Left ventricle myocardium inferior (tissue), 1 donor: ENCODE results near the gene STARD3. TPM values are rescaled to one million over a fixed set of nuclear protein-coding genes. Genes with fewer than 3 reads are reported as not detected.

ENCODE experiments used
- DNase-seq: peaks from one replicate; pipeline ENCODE4 v3.0.0-alpha.2; 2020
- H3K27ac ChIP-seq: fragments of 200-600 bp; replicated peaks from 2 replicates; pipeline ENCODE4 v1.8.0; 2021
- H3K27me3 ChIP-seq: fragments of 200-600 bp; 2 replicates; pipeline ENCODE4 v1.8.0; 2021; ENCODE audit warnings: low read depth
- H3K36me3 ChIP-seq: fragments of 200-600 bp; 2 replicates; pipeline ENCODE4 v1.8.0; 2021
- H3K4me1 ChIP-seq: fragments of 200-600 bp; 2 replicates; pipeline ENCODE4 v1.8.0; 2021
- H3K4me3 ChIP-seq: fragments of 200-600 bp; 2 replicates; pipeline ENCODE4 v1.8.0; 2021; ENCODE audit warnings: mild to moderate bottlenecking, moderate library complexity
- H3K9me3 ChIP-seq: fragments of 200-600 bp; replicated peaks from 2 replicates; pipeline ENCODE4 v1.8.0; 2021
- intact Hi-C: fragments of 100-400 bp; cut with micrococcal nuclease; formaldehyde crosslinking; loops from one replicate; pipeline ENCODE4 v1.11.0; 2022
- total RNA-seq: library from RNA; stranded (reverse); fragmentation: NEBNext Ultra II Directional; extraction: Animal tissue kit (Norgen Biotek cat#: 25700); gene quantifications from one replicate; pipeline ENCODE4 v1.2.1, GENCODE V29; 2021
- TF ChIP-seq, protein P1 (sequence below): fragments of 200-600 bp; IDR thresholded peaks from 2 replicates; pipeline ENCODE4 v1.8.0; 2021; ENCODE audit warnings: antibody characterized with exemption, mild to moderate bottlenecking, borderline replicate concordance
- donor health status: DM: no; HTN: yes; CAD: no; lungs with severe emphysema.

STARD3 gene
- total RNA-seq, 1 donor from 2014 or later: 15.7 TPM

DNA sequence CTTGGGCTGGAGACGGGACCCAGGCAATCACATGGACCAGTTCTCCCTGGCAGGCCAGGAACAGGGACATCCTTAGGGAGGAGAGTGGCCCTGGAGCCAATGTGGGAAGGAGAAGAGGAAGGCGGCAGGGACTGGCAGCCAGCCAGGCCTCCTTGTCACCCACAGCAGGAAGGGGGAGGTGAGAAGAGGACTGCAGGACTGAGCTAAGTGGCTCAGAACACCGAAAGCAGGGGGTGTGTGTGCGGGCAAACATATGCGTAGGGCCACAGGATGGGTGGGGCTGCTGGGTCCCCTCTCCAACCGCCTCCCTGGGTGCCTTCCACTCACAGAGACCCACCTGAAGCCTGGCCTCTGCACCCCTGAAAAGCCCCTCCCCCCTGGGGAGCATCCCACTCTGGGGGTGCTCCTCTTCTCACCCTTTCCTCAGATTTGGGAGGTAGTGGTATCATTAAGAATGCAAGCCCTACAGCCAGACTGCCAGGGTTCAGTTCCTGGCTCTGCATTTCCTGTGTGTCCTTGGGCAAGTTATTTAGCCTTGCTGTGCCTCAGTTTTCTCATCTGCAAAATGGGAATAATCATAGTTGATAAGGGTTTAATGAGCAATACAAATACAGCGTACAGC, 39.4 kb downstream of the STARD3 start:
- Histone ChIP-seq H3K9me3 (no peaks in the 10 kb centered on the region), H3K4me1 (peaks cover 83% of the 10 kb centered on the region), H3K36me3 (peaks cover 10% of the 10 kb centered on the region), H3K27ac (peak overlapping the region; percentile 92), H3K27me3 (no peaks in the 10 kb centered on the region), H3K4me3 (no peak overlapping the region)
- DNase-seq: peak; percentile 76
- intact Hi-C loops: no loop called here
- TF ChIP-seq, protein P1, sequence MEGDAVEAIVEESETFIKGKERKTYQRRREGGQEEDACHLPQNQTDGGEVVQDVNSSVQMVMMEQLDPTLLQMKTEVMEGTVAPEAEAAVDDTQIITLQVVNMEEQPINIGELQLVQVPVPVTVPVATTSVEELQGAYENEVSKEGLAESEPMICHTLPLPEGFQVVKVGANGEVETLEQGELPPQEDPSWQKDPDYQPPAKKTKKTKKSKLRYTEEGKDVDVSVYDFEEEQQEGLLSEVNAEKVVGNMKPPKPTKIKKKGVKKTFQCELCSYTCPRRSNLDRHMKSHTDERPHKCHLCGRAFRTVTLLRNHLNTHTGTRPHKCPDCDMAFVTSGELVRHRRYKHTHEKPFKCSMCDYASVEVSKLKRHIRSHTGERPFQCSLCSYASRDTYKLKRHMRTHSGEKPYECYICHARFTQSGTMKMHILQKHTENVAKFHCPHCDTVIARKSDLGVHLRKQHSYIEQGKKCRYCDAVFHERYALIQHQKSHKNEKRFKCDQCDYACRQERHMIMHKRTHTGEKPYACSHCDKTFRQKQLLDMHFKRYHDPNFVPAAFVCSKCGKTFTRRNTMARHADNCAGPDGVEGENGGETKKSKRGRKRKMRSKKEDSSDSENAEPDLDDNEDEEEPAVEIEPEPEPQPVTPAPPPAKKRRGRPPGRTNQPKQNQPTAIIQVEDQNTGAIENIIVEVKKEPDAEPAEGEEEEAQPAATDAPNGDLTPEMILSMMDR: no peak

DNA sequence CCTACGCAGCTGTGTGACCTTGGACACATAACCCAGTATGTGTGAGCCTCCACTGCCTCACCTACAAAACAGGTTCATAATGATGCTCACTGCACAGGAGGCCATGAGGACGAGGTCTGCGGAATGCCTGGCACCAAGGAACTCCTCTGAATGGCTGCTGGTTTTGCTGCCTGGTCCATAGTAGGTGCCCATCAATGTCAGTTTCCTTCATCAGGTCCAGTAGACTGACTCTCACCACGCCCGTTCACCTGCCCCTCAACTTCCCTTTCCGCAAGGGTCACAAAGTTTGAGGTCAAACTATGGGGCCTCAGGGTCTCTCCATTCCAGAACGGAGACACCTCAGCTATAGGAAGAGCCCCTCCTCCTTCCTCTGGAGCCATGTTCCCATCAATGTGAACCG, 40.1 kb downstream of the STARD3 start:
- peak overlapping the region; percentile 92 for H3K27ac ChIP-seq
- H3K9me3 ChIP-seq: no peaks in the 10 kb centered on the region
- no peaks in the 10 kb centered on the region for H3K27me3 ChIP-seq
- intact Hi-C loops: no loop called here
- DNase-seq: no peak
- peaks cover 11% of the 10 kb centered on the region for H3K36me3 ChIP-seq
- H3K4me1 ChIP-seq: peaks cover 75% of the 10 kb centered on the region
- TF ChIP-seq, protein P1: no peak
- H3K4me3 ChIP-seq: peak overlapping the region; percentile 6

DNA sequence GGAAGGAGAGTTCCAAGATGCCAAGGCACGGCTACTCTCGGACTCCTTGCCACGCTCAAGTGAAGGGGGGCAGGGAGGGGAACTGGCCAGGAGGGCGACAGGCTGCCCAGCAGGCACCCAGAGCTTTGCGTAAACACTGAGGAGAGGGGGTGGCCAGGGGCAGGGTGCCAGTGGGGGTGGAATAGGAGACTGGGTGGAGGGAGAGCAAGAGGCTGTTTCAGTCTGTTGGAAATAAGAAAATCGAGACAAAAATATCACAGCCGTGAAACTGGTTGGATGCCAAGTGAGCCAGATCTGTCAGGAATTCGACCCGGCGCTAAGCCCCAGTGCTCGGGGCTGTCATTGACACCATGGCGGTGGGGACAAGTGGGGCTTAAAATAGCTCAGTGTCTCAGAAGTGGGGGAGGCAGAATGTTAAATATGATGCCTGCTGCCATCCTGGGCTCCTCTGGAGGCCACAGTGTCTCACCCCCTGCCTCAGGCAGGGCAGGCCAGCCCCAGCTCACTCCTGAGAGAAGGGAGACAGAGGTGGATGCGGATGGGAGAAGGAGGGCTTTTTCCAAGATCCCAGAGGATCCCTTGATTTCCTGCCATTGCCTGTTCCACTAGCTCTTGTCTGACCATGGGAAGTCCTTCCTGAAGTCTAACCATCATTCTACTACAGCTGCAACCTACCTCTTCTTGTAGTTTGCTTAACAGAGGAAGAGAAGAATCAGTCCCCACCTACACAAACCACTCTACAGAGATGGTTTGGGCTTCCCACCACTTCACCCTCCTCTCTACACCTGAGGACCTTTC, 40.8 kb downstream of the STARD3 start:
- DNase-seq: peak; percentile 66
- no peaks in the 10 kb centered on the region for H3K9me3 ChIP-seq
- intact Hi-C loops: no loop called here
- no peaks in the 10 kb centered on the region for H3K27me3 ChIP-seq
- peak overlapping the region; percentile 6 for H3K4me3 ChIP-seq
- TF ChIP-seq, protein P1: no peak
- peak overlapping the region; percentile 92 for H3K27ac ChIP-seq
- H3K36me3 ChIP-seq: peaks cover 11% of the 10 kb centered on the region
- H3K4me1 ChIP-seq: peaks cover 69% of the 10 kb centered on the region

DNA sequence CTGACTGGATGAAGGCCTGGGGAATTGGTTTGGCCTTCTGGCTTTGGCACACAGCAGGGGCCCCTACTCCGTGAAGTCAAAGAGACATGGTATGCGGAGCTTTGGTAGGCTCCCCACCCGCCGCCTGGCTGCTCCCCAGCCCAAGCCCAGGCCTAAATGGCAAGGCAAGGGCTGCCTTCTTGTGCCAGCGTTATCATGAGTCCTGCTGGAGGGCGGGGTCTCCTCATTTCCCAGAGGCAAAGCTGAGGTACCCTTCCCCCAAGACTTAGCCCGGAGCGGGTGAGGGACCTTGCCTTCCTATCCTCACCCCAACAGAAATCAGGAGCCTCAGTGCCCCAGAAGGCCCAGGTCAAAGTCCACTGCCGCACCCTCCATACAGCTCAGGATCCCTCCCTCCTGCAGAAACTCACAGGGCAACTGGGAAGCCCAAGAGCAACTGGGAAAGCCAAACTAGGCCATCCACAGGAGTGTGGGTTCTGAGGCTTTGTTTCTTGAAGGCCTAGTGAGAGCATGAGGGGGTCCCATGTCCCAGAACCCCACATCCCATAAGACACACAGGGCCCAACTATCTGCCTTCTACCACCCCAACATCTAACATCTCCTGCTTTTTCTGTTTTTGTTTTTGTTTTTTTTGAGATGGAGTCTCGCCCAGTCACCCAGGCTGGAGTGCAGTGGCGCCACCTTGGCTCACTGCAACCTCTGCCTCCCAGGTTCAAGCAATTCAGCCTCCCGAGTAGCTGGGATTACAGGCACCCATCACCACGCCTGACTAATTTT, 41.6 kb downstream of the STARD3 start:
- no peaks in the 10 kb centered on the region for H3K27me3 ChIP-seq
- H3K4me1 ChIP-seq: peaks cover 65% of the 10 kb centered on the region

More for the DNA sequence above, 41.6 kb downstream of the STARD3 start:
- TF ChIP-seq, protein P1: no peak
- intact Hi-C loops: no loop called here
- DNase-seq: no peak
- Histone ChIP-seq H3K27ac (peak overlapping the region; percentile 92), H3K9me3 (no peaks in the 10 kb centered on the region), H3K4me3 (no peak overlapping the region), H3K36me3 (peaks cover 15% of the 10 kb centered on the region)
